Adrenal gland (tissue), 5 donors: ENCODE results near the gene TFPI2.

ENCODE experiments used
- POLR2A ChIP-seq, 2 donors: fragments of 450-650 bp; IDR thresholded peaks; one replicate each; pipeline ENCODE4 v1.6.1; 2017; ENCODE audit warnings: antibody characterized with exemption in 2 of 2, mild to moderate bottlenecking in 2 of 2, moderate library complexity in 1 of 2
- TF ChIP-seq, protein P1 (sequence below), 6 experiments: fragments of 450-650 bp in 4 of 6; fragments of 200-600 bp in 2 of 6; sonication (generic) in 1 of 6; IDR thresholded peaks; 1 replicate in 5 of 6; 2 replicates in 1 of 6; pipeline versions ENCODE4 v1.5.1 to v1.8.0; 2016 to 2021; ENCODE audit warnings: antibody characterized with exemption in 6 of 6, mild to moderate bottlenecking in 2 of 6, moderate library complexity in 1 of 6
- donor health status: DM: no; HTN: no; CAD: no.

- no peak for TF ChIP-seq POLR2A (IDR thresholded peaks at IDR 0.05)
- TF ChIP-seq, protein P1, sequence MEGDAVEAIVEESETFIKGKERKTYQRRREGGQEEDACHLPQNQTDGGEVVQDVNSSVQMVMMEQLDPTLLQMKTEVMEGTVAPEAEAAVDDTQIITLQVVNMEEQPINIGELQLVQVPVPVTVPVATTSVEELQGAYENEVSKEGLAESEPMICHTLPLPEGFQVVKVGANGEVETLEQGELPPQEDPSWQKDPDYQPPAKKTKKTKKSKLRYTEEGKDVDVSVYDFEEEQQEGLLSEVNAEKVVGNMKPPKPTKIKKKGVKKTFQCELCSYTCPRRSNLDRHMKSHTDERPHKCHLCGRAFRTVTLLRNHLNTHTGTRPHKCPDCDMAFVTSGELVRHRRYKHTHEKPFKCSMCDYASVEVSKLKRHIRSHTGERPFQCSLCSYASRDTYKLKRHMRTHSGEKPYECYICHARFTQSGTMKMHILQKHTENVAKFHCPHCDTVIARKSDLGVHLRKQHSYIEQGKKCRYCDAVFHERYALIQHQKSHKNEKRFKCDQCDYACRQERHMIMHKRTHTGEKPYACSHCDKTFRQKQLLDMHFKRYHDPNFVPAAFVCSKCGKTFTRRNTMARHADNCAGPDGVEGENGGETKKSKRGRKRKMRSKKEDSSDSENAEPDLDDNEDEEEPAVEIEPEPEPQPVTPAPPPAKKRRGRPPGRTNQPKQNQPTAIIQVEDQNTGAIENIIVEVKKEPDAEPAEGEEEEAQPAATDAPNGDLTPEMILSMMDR (IDR thresholded peaks at IDR 0.05): no peak
These were observed 27.9 kb downstream of the TFPI2 start for GRCh38 chr7:93862651-93863050.
